ENCODE results near the gene KIFC1. TPM values are rescaled to one million over a fixed set of nuclear protein-coding genes. Genes with fewer than 3 reads are reported as not detected.

Gene KIFC1
- total RNA-seq, 1 experiment from 2014 or later = 81.8 TPM

GRCh38 chr6:33425668-33426577 lies 34.3 kb downstream of the KIFC1 start:
- Histone ChIP-seq H3K27me3 (ENCODE audit: control insufficient read depth, insufficient read depth, low read length) (no peaks in the 10 kb centered on the region), H3K4me3 (ENCODE audit: low read depth in 2 of 2, low read length in 2 of 2) (peak overlapping the region; percentile 46 to 91), H3K4me1 (ENCODE audit: control insufficient read depth, insufficient read depth, low read length) (peaks cover 29% of the 10 kb centered on the region), H3K9me3 (ENCODE audit: control insufficient read depth, insufficient read depth, low read depth, low read length) (no peaks in the 10 kb centered on the region), H3K36me3 (ENCODE audit: control insufficient read depth, insufficient read depth, low read length) (no peaks in the 10 kb centered on the region), H3K27ac (ENCODE audit: low read length) (peak overlapping the region; percentile 81)
- DNase-seq (ENCODE audit: low read depth, low spot score) (no peak), ATAC-seq (peak; percentile 83)
- ChIA-PET POLR2A (interaction anchor here (0.5 to 0.6 kb wide), 9 partner anchors 14 to 182 kb away, joined by 3 to 11 read pairs (median 4); no protein-coding TSS in a partner anchor), CTCF (interaction anchor here (0.7 to 1.5 kb wide), 5 partner anchors 8 to 153 kb away, joined by 3 to 11 read pairs (median 6); partner anchors contain the start of genes CUTA and ZBTB22)
- no TSS peak for BruUV-seq (replicated peaks)
- in situ Hi-C loops (cut with HindIII; ENCODE audit: low pct_unique_long_range_greater_than_20kb, low sequenced_read_pairs) = no loop called here
- TF ChIP-seq TCF7L2 (IDR thresholded peaks at IDR 0.05; ENCODE audit: low read depth, low read length) (no peak), SIN3A (IDR thresholded peaks at IDR 0.05; ENCODE audit: borderline replicate concordance, insufficient read depth, low read depth, low read length) (peak; percentile 63; the same call in 1 of the 2 replicates), POLR2AphosphoS5 (IDR thresholded peaks at IDR 0.05; ENCODE audit: low read depth, low read length) (peak; percentile 75)
- TF ChIP-seq, protein P1, sequence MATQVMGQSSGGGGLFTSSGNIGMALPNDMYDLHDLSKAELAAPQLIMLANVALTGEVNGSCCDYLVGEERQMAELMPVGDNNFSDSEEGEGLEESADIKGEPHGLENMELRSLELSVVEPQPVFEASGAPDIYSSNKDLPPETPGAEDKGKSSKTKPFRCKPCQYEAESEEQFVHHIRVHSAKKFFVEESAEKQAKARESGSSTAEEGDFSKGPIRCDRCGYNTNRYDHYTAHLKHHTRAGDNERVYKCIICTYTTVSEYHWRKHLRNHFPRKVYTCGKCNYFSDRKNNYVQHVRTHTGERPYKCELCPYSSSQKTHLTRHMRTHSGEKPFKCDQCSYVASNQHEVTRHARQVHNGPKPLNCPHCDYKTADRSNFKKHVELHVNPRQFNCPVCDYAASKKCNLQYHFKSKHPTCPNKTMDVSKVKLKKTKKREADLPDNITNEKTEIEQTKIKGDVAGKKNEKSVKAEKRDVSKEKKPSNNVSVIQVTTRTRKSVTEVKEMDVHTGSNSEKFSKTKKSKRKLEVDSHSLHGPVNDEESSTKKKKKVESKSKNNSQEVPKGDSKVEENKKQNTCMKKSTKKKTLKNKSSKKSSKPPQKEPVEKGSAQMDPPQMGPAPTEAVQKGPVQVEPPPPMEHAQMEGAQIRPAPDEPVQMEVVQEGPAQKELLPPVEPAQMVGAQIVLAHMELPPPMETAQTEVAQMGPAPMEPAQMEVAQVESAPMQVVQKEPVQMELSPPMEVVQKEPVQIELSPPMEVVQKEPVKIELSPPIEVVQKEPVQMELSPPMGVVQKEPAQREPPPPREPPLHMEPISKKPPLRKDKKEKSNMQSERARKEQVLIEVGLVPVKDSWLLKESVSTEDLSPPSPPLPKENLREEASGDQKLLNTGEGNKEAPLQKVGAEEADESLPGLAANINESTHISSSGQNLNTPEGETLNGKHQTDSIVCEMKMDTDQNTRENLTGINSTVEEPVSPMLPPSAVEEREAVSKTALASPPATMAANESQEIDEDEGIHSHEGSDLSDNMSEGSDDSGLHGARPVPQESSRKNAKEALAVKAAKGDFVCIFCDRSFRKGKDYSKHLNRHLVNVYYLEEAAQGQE (IDR thresholded peaks at IDR 0.05; ENCODE audit: insufficient read depth in 1 of 2, low read depth in 2 of 2, low read length in 1 of 2) = no peak
- TF ChIP-seq, protein P2, sequence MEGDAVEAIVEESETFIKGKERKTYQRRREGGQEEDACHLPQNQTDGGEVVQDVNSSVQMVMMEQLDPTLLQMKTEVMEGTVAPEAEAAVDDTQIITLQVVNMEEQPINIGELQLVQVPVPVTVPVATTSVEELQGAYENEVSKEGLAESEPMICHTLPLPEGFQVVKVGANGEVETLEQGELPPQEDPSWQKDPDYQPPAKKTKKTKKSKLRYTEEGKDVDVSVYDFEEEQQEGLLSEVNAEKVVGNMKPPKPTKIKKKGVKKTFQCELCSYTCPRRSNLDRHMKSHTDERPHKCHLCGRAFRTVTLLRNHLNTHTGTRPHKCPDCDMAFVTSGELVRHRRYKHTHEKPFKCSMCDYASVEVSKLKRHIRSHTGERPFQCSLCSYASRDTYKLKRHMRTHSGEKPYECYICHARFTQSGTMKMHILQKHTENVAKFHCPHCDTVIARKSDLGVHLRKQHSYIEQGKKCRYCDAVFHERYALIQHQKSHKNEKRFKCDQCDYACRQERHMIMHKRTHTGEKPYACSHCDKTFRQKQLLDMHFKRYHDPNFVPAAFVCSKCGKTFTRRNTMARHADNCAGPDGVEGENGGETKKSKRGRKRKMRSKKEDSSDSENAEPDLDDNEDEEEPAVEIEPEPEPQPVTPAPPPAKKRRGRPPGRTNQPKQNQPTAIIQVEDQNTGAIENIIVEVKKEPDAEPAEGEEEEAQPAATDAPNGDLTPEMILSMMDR (IDR thresholded peaks at IDR 0.05) = peak; percentile 88
- intact Hi-C loops (cut with micrococcal nuclease; ENCODE audit: unreplicated experiment) = no loop called here

GRCh38 chr6:33426590-33427511 lies 35.2 kb downstream of the KIFC1 start:
- no peaks in the 10 kb centered on the region for H3K9me3 ChIP-seq (ENCODE audit: control insufficient read depth, insufficient read depth, low read depth, low read length)
- H3K27me3 ChIP-seq (ENCODE audit: control insufficient read depth, insufficient read depth, low read length) = no peaks in the 10 kb centered on the region
- BruUV-seq (replicated peaks) = no TSS peak
- H3K4me1 ChIP-seq (ENCODE audit: control insufficient read depth, insufficient read depth, low read length) = peaks cover 37% of the 10 kb centered on the region
- H3K27ac ChIP-seq (ENCODE audit: low read length) = peak overlapping the region; percentile 76
- in situ Hi-C loops (cut with HindIII; ENCODE audit: low pct_unique_long_range_greater_than_20kb, low sequenced_read_pairs) (no loop called here), intact Hi-C loops (cut with micrococcal nuclease; ENCODE audit: unreplicated experiment) (no loop called here)
- DNase-seq (ENCODE audit: low read depth, low spot score) (no peak), ATAC-seq (no peak)
- POLR2A ChIA-PET = interaction anchor here (0.5 to 0.6 kb wide), 5 partner anchors 13 to 181 kb away, joined by 3 to 6 read pairs (median 3); no protein-coding TSS in a partner anchor
- CTCF ChIA-PET = interaction anchor here (0.7 to 1.5 kb wide), 5 partner anchors 9 to 152 kb away, joined by 3 to 11 read pairs (median 6); partner anchors contain the start of genes CUTA and ZBTB22
- no peaks in the 10 kb centered on the region for H3K36me3 ChIP-seq (ENCODE audit: control insufficient read depth, insufficient read depth, low read length)
- TF ChIP-seq POLR2AphosphoS5 (IDR thresholded peaks at IDR 0.05; ENCODE audit: low read depth, low read length) = no peak
- TF ChIP-seq, protein P2 (IDR thresholded peaks at IDR 0.05) = no peak
- TF ChIP-seq, protein P1 (IDR thresholded peaks at IDR 0.05; ENCODE audit: insufficient read depth in 1 of 2, low read depth in 2 of 2, low read length in 1 of 2) = no peak
- H3K4me3 ChIP-seq (ENCODE audit: low read depth in 2 of 2, low read length in 2 of 2) = peak overlapping the region; percentile 60 to 91
